GM21360 (cell line): Measurements from ENCODE around the gene LMNB1.

ENCODE experiments used
- ATAC-seq: cut with Tn5 transposase; IDR thresholded peaks from one replicate; pipeline ENCODE4 v1.9.1; 2021; ENCODE audit warnings: mild to moderate bottlenecking, moderate library complexity; ENCODE audit not compliant: unreplicated experiment

Gene LMNB1

DNA sequence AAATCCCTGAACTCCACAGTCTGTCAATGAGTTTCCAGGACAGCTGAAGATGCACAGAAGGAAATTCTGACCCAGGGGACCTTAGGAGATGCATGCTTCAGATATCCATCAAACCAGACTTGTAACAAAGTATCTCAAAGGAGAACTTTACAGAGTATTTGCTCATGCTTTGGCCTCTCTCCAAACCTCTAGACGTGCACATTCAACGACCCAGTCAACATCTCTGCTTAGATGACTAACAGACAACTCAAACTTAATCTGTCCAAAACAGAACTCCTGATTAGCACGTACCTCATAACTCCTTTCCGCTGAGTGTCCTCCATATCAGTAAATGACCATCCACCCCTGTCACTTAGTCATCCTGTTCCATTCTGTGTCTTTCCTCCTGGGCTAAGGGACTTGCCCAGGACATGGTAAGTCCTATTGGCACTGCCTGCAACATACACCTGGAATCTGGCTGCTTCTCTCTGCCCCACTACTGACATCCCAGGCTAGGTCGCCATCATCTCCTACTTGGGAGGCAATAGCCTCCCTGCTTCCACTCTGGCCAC lies 107.4 kb downstream of the LMNB1 start:
- ATAC-seq: no peak
